Measurements from ENCODE around the gene TRPV4.

DNA sequence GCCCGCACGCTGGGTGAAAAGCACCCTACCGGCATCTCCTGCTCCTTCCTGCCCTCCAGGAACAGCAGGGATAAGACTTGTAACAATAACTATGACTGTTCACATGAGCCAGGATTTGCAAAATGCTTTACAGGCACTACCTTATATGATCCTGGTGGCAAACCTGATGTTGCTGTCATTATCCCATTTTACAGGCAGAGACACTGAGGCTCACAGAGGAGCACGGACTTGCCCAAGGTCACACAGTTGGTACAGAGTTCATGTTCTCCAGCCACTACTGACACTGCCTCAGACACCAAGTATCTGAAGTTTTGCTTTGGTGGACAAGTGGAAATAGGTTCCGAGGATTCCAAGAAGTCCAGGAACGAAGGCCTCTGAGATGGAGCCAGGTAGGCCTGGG lies 24.5 kb upstream of the TRPV4 start:
- no peak for TF ChIP-seq CTCF (IDR thresholded peaks at IDR 0.05; ENCODE audit: insufficient read depth, low read depth, low read length)
- TF ChIP-seq EZH2 (IDR thresholded peaks at IDR 0.05; ENCODE audit: insufficient read depth, low read length), result no peak

Measured in astrocyte (in vitro differentiated cells and primary cell).